Measurements from ENCODE around the gene GAN.

DNA sequence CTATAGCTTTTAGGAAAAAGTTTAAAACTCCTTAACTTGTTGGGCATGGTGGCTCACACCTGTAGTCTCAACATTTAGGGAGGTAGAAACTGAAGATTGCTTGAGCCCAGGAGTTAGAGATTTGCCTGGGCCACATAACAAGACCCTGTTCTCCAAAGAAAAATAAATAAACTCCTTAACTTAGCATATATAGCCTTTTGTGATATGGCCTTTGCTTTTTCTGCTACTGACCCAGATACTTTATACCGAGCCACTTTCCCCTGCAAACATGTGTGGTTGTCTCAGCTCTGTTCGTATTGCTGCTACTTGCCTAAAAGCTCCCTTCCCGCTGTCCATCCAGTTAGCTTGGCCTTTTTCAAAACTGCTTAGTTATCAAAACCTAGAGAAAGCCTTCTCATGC lies 51.0 kb downstream of the GAN start:
- TF ChIP-seq, protein P1, sequence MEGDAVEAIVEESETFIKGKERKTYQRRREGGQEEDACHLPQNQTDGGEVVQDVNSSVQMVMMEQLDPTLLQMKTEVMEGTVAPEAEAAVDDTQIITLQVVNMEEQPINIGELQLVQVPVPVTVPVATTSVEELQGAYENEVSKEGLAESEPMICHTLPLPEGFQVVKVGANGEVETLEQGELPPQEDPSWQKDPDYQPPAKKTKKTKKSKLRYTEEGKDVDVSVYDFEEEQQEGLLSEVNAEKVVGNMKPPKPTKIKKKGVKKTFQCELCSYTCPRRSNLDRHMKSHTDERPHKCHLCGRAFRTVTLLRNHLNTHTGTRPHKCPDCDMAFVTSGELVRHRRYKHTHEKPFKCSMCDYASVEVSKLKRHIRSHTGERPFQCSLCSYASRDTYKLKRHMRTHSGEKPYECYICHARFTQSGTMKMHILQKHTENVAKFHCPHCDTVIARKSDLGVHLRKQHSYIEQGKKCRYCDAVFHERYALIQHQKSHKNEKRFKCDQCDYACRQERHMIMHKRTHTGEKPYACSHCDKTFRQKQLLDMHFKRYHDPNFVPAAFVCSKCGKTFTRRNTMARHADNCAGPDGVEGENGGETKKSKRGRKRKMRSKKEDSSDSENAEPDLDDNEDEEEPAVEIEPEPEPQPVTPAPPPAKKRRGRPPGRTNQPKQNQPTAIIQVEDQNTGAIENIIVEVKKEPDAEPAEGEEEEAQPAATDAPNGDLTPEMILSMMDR (IDR thresholded peaks at IDR 0.05 in 4 of 5, conservative IDR thresholded peaks at IDR 0.05 in 1 of 5) = no peak
- TF ChIP-seq POLR2A (IDR thresholded peaks at IDR 0.05) = no peak
